Tibial nerve (tissue), 4 donors: ENCODE data around the gene IFITM2. TPM values are rescaled to one million over a fixed set of nuclear protein-coding genes. Genes with fewer than 3 reads are reported as not detected.
"Not testable (repeated sequence)": the region's sequence is repeated elsewhere in the genome, so short reads cannot be mapped to it uniquely, and the experiment has no call there.

Source experiments
- DNase-seq, 2 donors: peaks; one replicate each; pipeline ENCODE4 v3.0.0-alpha.2; 2019; ENCODE audit warnings: low spot score in 2 of 2
- H3K27ac ChIP-seq, 4 donors: fragments of 200-600 bp; sonication (generic) in 3 of 4; one replicate each; pipeline ENCODE4 v1.5.1; 2017 to 2019; ENCODE audit warnings: mild to moderate bottlenecking in 1 of 4
- H3K27me3 ChIP-seq, 2 donors: fragments of 200-600 bp; sonication (generic) in 1 of 2; one replicate each; pipeline versions ENCODE4 v1.5.1 to v1.6.0; 2017 to 2019
- H3K36me3 ChIP-seq, 3 donors: fragments of 200-600 bp; sonication (generic); one replicate each; pipeline ENCODE4 v1.5.1; 2018 to 2019
- H3K4me1 ChIP-seq, 4 donors: fragments of 200-600 bp; sonication (generic) in 3 of 4; one replicate each; pipeline ENCODE4 v1.5.1; 2017 to 2019
- H3K4me3 ChIP-seq, 4 donors: fragments of 200-600 bp; sonication (generic) in 3 of 4; one replicate each; pipeline ENCODE4 v1.5.1; 2017 to 2019; ENCODE audit warnings: mild to moderate bottlenecking in 1 of 4, moderate library complexity in 1 of 4
- H3K9me3 ChIP-seq, 4 donors: fragments of 200-600 bp; sonication (generic) in 3 of 4; one replicate each; pipeline ENCODE4 v1.5.1; 2017 to 2019
- EP300 ChIP-seq, 2 donors: sonication (generic); formaldehyde crosslinking; IDR thresholded peaks; one replicate each; pipeline ENCODE4 v1.6.1; 2017; ENCODE audit warnings: antibody characterized with exemption in 2 of 2, mild to moderate bottlenecking in 1 of 2
- POLR2A ChIP-seq, 2 donors: fragments of 450-650 bp; IDR thresholded peaks; one replicate each; pipeline ENCODE4 v1.6.1; 2017; ENCODE audit warnings: antibody characterized with exemption in 2 of 2, mild to moderate bottlenecking in 2 of 2, moderate library complexity in 2 of 2
- WGBS, 2 donors: methylation state at CpG; one replicate each; pipeline ENCODE4 v1.1.5; 2018; 5-methylcytosine and 5-hydroxymethylcytosine counted together
- total RNA-seq, 4 donors: library from RNA; depleted of rRNA; stranded (reverse); fragments of >200 nt; gene quantifications; one replicate each; pipeline ENCODE4 v1.1.0, GENCODE V29; 2016
- TF ChIP-seq, protein P1 (sequence below), 5 experiments: fragments of 200-600 bp in 3 of 5; fragments of 450-650 bp in 2 of 5; sonication (generic) in 3 of 5; IDR thresholded peaks; one replicate each; pipeline ENCODE4 v1.5.1; 2016 to 2019; ENCODE audit warnings: antibody characterized with exemption in 5 of 5, mild to moderate bottlenecking in 3 of 5, moderate library complexity in 2 of 5

The IFITM2 gene
- total RNA-seq, 4 donors from 2014 or later = 258 to 624 (median 292) TPM

DNA sequence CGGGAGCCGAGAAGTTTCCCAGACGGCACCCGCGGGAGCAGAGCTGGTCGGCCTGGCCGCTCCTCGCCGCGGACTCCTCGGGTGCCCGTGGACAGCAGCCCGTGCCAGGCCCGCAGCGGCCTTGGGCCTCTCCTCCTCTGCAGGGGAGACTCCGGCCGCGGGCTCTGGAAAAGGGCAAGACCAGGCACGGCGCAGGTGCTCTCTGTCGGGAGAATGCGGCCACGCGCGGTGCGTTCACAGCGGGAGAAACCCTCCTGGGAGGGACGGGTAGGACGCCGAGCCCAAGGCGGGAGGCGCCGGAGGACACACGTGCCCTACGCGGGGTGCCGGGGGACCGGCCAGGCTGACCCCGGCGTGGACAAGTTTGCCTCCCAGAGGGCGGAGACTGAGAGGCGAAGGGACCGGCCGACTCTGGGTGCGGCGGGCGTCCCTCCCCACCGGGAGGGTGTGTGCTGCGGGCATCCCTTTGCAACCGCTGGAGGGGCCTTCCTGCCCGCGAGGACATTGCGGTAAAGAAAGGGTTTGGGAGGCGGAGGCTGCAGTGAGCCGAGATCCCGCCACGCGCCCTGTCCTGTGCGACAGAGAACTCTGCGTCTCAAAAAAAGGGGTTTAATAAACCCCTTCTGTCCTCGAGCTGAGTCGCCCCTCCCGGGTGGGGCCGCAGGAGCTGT is 8.6 kb downstream of the IFITM2 start:
- no peak for DNase-seq
- Histone ChIP-seq H3K4me1 (peaks cover 0 to 52% (median 31%) of the 10 kb centered on the region in 4 donors), H3K36me3 (peaks cover 0 to 4% (median 0%) of the 10 kb centered on the region in 3 donors), H3K27ac (peak overlapping the region; percentile 27 to 92 (median 90)), H3K27me3 (no peaks in the 10 kb centered on the region), H3K9me3 (no peaks in the 10 kb centered on the region), H3K4me3 (peak overlapping the region; percentile 40 to 55 (median 46))
- TF ChIP-seq POLR2A (IDR thresholded peaks at IDR 0.05) (no peak), EP300 (IDR thresholded peaks at IDR 0.05) (peak in 1 of 2 donors; percentile 49)
- TF ChIP-seq, protein P1, sequence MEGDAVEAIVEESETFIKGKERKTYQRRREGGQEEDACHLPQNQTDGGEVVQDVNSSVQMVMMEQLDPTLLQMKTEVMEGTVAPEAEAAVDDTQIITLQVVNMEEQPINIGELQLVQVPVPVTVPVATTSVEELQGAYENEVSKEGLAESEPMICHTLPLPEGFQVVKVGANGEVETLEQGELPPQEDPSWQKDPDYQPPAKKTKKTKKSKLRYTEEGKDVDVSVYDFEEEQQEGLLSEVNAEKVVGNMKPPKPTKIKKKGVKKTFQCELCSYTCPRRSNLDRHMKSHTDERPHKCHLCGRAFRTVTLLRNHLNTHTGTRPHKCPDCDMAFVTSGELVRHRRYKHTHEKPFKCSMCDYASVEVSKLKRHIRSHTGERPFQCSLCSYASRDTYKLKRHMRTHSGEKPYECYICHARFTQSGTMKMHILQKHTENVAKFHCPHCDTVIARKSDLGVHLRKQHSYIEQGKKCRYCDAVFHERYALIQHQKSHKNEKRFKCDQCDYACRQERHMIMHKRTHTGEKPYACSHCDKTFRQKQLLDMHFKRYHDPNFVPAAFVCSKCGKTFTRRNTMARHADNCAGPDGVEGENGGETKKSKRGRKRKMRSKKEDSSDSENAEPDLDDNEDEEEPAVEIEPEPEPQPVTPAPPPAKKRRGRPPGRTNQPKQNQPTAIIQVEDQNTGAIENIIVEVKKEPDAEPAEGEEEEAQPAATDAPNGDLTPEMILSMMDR (IDR thresholded peaks at IDR 0.05) = no peak
- 39 to 54% methylated on average over 28 to 58 of the region's 64 CpGs for WGBS, 2 donors

DNA sequence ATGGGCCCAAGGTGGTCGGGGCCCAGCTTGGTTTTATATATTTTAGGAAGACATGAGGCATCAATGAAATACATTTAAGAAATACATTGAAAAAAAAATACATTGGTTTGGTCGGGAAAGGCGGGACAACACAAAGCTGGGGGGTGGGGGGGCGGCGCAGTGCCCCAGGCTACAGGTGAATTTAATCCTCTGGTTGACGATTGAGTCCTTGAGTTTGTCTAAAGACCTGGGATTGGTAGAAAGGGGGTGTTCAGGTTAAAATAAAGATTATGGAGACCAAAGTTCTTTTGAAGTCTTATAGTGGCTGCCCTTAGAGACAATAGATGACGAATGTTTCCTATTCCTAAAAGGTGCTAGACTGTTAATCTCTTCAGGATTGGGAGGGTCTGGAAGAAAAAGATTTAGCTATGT is 9.3 kb downstream of the IFITM2 start:
- no peak for DNase-seq
- peaks cover 0 to 4% (median 0%) of the 10 kb centered on the region in 3 donors for H3K36me3 ChIP-seq
- 70 to 85% methylated on average over 7 of the region's 7 CpGs for WGBS, 2 donors
- H3K27ac ChIP-seq = peak overlapping the region in 3 of 4 donors; percentile 90 to 92 (median 90)
- H3K4me3 ChIP-seq = peak overlapping the region in 2 of 4 donors; percentile 41 to 51
- no peak for TF ChIP-seq POLR2A (IDR thresholded peaks at IDR 0.05)
- TF ChIP-seq, protein P1 (IDR thresholded peaks at IDR 0.05) = no peak
- H3K27me3 ChIP-seq = no peaks in the 10 kb centered on the region
- no peaks in the 10 kb centered on the region for H3K9me3 ChIP-seq
- peaks cover 0 to 49% (median 28%) of the 10 kb centered on the region in 4 donors for H3K4me1 ChIP-seq

- Histone ChIP-seq H3K27ac (peak overlapping the region; percentile 40 to 92 (median 90)), H3K4me1 (peaks cover 0 to 44% (median 22%) of the 10 kb centered on the region in 4 donors), H3K4me3 (peak overlapping the region in 1 of 4 donors; percentile 43)
- DNase-seq, H3K36me3 ChIP-seq, H3K9me3 ChIP-seq, H3K27me3 ChIP-seq: not testable (repeated sequence)
- peak in 1 of 2 donors; percentile 11 for TF ChIP-seq EP300 (IDR thresholded peaks at IDR 0.05)
- 31 to 41% methylated on average over 14 to 17 of the region's 30 CpGs for WGBS, 2 donors
Measured at GRCh38 chr11:317668-318404, 10.2 kb downstream of the IFITM2 start.

DNA sequence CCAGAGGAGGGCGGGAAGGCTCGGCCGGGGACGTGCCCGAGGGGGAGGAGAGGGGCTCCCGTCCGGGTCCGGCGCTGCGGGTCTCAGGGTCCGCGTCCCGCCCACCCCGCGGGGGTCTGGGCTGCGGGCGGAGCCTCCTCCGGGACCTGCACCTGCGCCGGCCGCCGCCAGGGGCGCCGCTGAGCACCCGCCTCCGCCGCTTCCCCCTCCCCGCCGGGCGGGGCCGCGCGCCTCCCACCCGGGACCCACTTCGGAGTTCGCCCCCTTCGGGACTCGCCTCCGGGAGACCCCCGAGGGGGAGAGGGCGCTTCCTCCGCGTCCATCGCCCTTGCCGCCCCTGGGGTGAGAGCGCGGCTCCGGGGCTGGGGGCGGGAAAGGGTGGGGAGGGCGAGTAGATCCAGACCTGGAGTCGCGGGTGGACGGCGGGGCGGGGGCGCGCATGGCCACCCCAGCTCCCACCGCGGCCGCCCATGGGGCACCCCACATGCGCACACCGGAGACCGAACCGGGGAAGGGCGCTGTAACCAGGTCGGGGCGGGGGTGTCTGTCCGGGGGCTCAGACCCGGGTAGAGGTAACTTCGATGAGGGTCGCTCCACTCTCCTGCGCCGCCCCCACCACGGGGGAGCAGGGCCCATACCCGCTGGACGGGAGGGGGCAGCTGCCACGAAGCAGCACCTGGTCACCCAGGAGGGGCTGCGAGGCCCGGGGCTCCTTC is 10.9 kb downstream of the IFITM2 start:
- not testable (repeated sequence) for H3K36me3 ChIP-seq, H3K27me3 ChIP-seq, DNase-seq, H3K9me3 ChIP-seq
- H3K4me3 ChIP-seq = peak overlapping the region; percentile 40 to 86 (median 74)
- 0% methylated on average over 7 of the region's 79 CpGs; no CpG with 5 or more reads in 1 of the 2 donors for WGBS, 2 donors
- H3K27ac ChIP-seq = peak overlapping the region; percentile 88 to 98 (median 92)
- peaks cover 0 to 42% (median 20%) of the 10 kb centered on the region in 4 donors for H3K4me1 ChIP-seq

DNA sequence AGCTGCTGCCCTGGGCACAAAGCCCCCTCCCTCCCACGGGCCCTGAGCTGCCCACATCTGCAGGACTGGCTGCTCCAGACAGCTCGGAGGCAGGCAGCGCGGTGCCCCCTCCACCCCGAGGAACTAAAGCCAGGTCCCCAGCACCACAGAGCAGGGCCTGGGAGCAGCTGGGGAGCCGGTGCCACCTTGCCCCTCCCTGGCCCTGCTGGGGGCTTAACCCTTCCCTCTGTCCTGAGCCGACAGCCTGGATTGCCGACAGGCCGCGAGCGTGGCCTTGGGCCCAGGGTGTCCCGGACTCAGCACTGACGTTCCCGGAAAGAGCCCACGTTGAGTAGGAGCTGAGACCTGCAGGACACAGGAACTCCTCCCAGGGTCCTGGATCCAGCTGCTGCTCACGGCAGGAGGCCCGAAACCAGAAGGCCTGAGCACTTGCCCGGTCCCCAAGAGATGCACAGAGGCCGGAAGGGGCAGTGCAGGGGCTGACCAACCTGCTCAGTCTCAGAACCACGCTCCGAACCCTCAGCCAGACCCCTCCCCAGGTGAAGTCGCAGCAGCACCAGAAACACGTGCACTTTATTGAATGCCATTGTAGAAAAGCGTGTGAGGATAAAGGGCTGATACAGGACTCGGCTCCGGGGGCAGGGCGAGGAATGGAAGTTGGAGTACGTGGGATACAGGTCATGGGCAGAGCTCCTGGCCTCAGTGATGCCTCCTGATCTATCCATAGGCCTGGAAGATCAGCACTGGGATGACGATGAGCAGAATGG is 11.7 kb downstream of the IFITM2 start:
- TF ChIP-seq, protein P1 (IDR thresholded peaks at IDR 0.05) = peak in 2 of 5 experiments; percentile 37 to 41
- TF ChIP-seq EP300 (IDR thresholded peaks at IDR 0.05) = peak in 1 of 2 donors; percentile 46
- peaks cover 0 to 45% (median 23%) of the 10 kb centered on the region in 4 donors for H3K4me1 ChIP-seq
- WGBS, 2 donors = 0 to 10% methylated on average over 12 of the region's 29 CpGs
- not testable (repeated sequence) for H3K9me3 ChIP-seq, DNase-seq, H3K27me3 ChIP-seq, H3K36me3 ChIP-seq
- H3K27ac ChIP-seq = peak overlapping the region; percentile 88 to 98 (median 91)
- H3K4me3 ChIP-seq = peak overlapping the region; percentile 40 to 86 (median 74)

DNA sequence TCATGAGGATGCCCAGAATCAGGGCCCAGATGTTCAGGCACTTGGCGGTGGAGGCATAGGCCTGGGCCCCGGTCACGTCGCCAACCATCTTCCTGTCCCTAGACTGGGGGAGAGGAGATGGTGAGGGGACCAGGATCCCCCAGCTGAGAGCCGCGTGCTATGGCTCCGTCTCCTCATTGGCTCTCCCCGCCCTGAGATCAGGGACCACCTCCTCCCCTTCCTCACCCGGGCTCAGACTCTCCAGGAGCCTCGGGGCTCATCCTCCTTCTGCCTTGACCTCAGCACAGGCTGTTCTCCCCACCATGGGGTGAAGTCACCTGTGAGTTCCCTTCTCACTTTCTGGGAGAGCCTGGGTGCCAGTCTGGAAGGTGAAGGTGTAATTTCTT is 12.3 kb downstream of the IFITM2 start:
- H3K36me3 ChIP-seq = not testable (repeated sequence)

More for the DNA sequence above, 12.3 kb downstream of the IFITM2 start:
- Histone ChIP-seq H3K4me1 (peaks cover 0 to 49% (median 29%) of the 10 kb centered on the region in 4 donors), H3K27ac (peak overlapping the region; percentile 89 to 98 (median 95)), H3K4me3 (peak overlapping the region; percentile 40 to 86 (median 74))
- WGBS, 2 donors = 1% methylated on average over 8 of the region's 10 CpGs; no CpG with 5 or more reads in 1 of the 2 donors
- not testable (repeated sequence) for H3K9me3 ChIP-seq, H3K27me3 ChIP-seq, DNase-seq
